ENCODE results near the gene USP3.

DNA sequence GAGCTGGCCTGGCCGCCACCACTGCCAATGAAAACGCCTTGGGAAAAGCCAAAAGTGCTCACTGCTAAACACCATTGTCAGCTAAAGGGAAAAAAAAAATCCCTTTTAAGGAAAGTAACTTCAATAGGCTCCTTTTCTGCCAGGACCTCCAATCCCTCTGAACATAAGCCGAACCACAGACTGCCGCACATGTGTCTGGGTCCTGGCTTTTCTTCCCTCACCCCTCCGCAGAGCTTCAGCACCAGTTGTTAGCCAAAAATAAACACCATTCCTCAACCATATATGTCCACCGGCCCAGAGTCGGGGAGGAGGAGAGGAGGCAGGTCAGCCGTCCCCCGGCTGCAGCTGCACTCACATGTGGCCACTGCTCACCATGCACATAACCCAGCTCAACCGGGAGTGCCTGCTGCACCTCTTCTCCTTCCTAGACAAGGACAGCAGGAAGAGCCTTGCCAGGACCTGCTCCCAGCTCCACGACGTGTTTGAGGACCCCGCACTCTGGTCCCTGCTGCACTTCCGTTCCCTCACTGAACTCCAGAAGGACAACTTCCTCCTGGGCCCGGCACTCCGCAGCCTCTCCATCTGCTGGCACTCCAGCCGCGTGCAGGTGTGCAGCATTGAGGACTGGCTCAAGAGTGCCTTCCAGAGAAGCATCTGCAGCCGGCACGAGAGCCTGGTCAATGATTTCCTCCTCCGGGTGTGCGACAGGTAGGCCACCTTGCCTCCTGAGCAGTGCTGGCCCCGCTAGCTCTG is 92.8 kb downstream of the USP3 start, which contains the start of gene FBXL22:
- TF ChIP-seq EZH2 (IDR thresholded peaks at IDR 0.05; ENCODE audit: low read length, missing control alignments): no peak
- TF ChIP-seq, protein P1, sequence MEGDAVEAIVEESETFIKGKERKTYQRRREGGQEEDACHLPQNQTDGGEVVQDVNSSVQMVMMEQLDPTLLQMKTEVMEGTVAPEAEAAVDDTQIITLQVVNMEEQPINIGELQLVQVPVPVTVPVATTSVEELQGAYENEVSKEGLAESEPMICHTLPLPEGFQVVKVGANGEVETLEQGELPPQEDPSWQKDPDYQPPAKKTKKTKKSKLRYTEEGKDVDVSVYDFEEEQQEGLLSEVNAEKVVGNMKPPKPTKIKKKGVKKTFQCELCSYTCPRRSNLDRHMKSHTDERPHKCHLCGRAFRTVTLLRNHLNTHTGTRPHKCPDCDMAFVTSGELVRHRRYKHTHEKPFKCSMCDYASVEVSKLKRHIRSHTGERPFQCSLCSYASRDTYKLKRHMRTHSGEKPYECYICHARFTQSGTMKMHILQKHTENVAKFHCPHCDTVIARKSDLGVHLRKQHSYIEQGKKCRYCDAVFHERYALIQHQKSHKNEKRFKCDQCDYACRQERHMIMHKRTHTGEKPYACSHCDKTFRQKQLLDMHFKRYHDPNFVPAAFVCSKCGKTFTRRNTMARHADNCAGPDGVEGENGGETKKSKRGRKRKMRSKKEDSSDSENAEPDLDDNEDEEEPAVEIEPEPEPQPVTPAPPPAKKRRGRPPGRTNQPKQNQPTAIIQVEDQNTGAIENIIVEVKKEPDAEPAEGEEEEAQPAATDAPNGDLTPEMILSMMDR (conservative IDR thresholded peaks at IDR 0.05 in 1 of 2, IDR thresholded peaks at IDR 0.05 in 1 of 2; ENCODE audit: low read depth in 1 of 2, low read length in 2 of 2): no peak
